Heart left ventricle (tissue), 16 donors: ENCODE data around the gene CD9. TPM values are rescaled to one million over a fixed set of nuclear protein-coding genes. Genes with fewer than 3 reads are reported as not detected.

Source experiments
- ATAC-seq, 4 donors: fragments of 200-7000 bp; cut with Tn5 transposase; one replicate each; pipeline ENCODE4 v1.9.1; 2020 to 2022; ENCODE audit warnings: moderate library complexity in 4 of 4, mild to moderate bottlenecking in 3 of 4, moderate number of reproducible peaks in 1 of 4
- DNase-seq, 5 donors: peaks; one replicate each; pipeline ENCODE4 v3.0.0-alpha.2; 2020
- H3K27ac ChIP-seq, 12 donors: fragments of 200-600 bp; sonication (generic) in 4 of 12; one replicate each; pipeline versions ENCODE4 v1.5.0 to v1.8.0; 2016 to 2022; ENCODE audit warnings: mild to moderate bottlenecking in 2 of 12
- H3K27me3 ChIP-seq, 9 donors: fragments of 200-600 bp; sonication (generic) in 2 of 9; one replicate each; pipeline versions ENCODE4 v1.5.1 to v1.8.0; 2016 to 2022; ENCODE audit warnings: mild to moderate bottlenecking in 3 of 9
- H3K36me3 ChIP-seq, 9 donors: fragments of 200-600 bp; sonication (generic) in 2 of 9; one replicate each; pipeline versions ENCODE4 v1.5.0 to v1.8.0; 2018 to 2022; ENCODE audit warnings: mild to moderate bottlenecking in 2 of 9
- H3K4me1 ChIP-seq, 12 donors: fragments of 200-600 bp; sonication (generic) in 4 of 12; one replicate each; pipeline versions ENCODE4 v1.5.0 to v1.8.0; 2016 to 2022; ENCODE audit warnings: mild to moderate bottlenecking in 3 of 12
- H3K4me3 ChIP-seq, 12 donors: fragments of 200-600 bp; sonication (generic) in 4 of 12; one replicate each; pipeline versions ENCODE4 v1.5.0 to v1.8.0; 2017 to 2022; ENCODE audit warnings: mild to moderate bottlenecking in 9 of 12, moderate library complexity in 4 of 12
- H3K9me3 ChIP-seq, 12 donors: fragments of 200-600 bp; sonication (generic) in 4 of 12; one replicate each; pipeline versions ENCODE4 v1.5.0 to v1.8.0; 2016 to 2022; ENCODE audit warnings: mild to moderate bottlenecking in 1 of 12
- CTCF ChIP-seq, 12 donors: fragments of 200-600 bp; sonication (generic) in 4 of 12; IDR thresholded peaks; one replicate each; pipeline versions ENCODE4 v1.5.0 to v1.8.0; 2018 to 2022; ENCODE audit warnings: antibody characterized with exemption in 12 of 12, mild to moderate bottlenecking in 5 of 12
- POLR2A ChIP-seq, 2 donors: fragments of 450-650 bp; IDR thresholded peaks; one replicate each; pipeline ENCODE4 v1.6.1; 2017; ENCODE audit warnings: antibody characterized with exemption in 2 of 2, mild to moderate bottlenecking in 2 of 2, moderate library complexity in 2 of 2
- WGBS, 4 donors: extraction: QIAGEN DNeasy Blood & Tissue Kit in 2 of 4; methylation state at CpG; one replicate each; pipeline versions ENCODE4 v1.1.5 to v1.1.7; 2013 to 2018; 5-methylcytosine and 5-hydroxymethylcytosine counted together
- intact Hi-C, 10 donors: fragments of 100-400 bp; cut with DNase I; formaldehyde crosslinking; loops; one replicate each; pipeline versions ENCODE4 v1.11.1 to v1.14.2; 2022
- polyA plus RNA-seq, 2 donors: library from polyadenylated mRNA; stranded (reverse); fragments of 200-250 nt; gene quantifications; one replicate each; pipeline ENCODE4 v1.2.3, GENCODE V29; 2013
- total RNA-seq, 9 donors: library from RNA; depleted of rRNA in 2 of 9; stranded (reverse); fragments of >200 nt in 2 of 9; fragmentation: NEBNext Ultra II Directional in 3 of 9; extraction: Animal tissue kit (Norgen Biotek cat#: 25700) in 3 of 9; gene quantifications; one replicate each; pipeline versions ENCODE4 v1.1.0 to v1.2.4, GENCODE V29; 2016 to 2023
- donor health status: ischemic (EF 13 %, LVEDD 7.1; RV severe dilation, severe dysfunction).
- donor health status: healthy with polysubstance abuse.
- donor health status: DM: no; HTN: yes; CAD: no.
- donor health status: DM: no; HTN: no; CAD: no.
- donor health status: ischemic (EF 25% LVEDD 6.9; RV normal size, moderate dysfunction).
- donor health status: ischemic (EF 25% LVEDD 5.7; RV mildly dilated, moderate dysfunction).
- donor health status: healthy.
- donor health status: DM: yes; HTN: yes; CAD: no.
- donor health status: ischemic (EF 35%, LVEDD 5.7; RV mildly dilated, moderate dysfunction).
- donor health status: nonischemic (EF 11% LVEDD 7.7; RV severe dilation, severe dysfunction).
- donor health status: DM: yes; HTN: yes; CAD: no.
- donor health status: PGD.
- donor health status: ischemic (EF 29% LVEDD 5.4; RV normal size, mild dysfunction).
- donor health status: nonischemic (EF 23%, LVEDD 6.1; RV moderate dilation, normal function).

The CD9 gene
- total and polyA plus RNA-seq, 11 donors: 29.9 to 96.1 (median 56.4) TPM

- Histone ChIP-seq H3K36me3 (no peaks in the 10 kb centered on the region), H3K9me3 (no peaks in the 10 kb centered on the region), H3K27me3 (no peaks in the 10 kb centered on the region), H3K4me3 (no peak overlapping the region), H3K4me1 (peaks cover 0 to 4% (median 0%) of the 10 kb centered on the region in 12 donors), H3K27ac (no peak overlapping the region)
- DNase-seq (peak in 1 of 5 donors; percentile 5), ATAC-seq (no peak)
- TF ChIP-seq POLR2A (IDR thresholded peaks at IDR 0.05): no peak
- no peak for TF ChIP-seq CTCF (IDR thresholded peaks at IDR 0.05)
- intact Hi-C loops: no loop called here
- 91 to 97% (median 94%) methylated on average over 2 of the region's 2 CpGs for WGBS, 4 donors
Observed at GRCh38 chr12:6265038-6265405, 64.8 kb downstream of the CD9 start.

GRCh38 chr12:6266541-6266966, 66.4 kb downstream of the CD9 start:
- DNase-seq: no peak
- Histone ChIP-seq H3K9me3 (no peaks in the 10 kb centered on the region), H3K4me1 (peaks cover 0 to 4% (median 0%) of the 10 kb centered on the region in 12 donors), H3K36me3 (no peaks in the 10 kb centered on the region), H3K27ac (no peak overlapping the region), H3K27me3 (no peaks in the 10 kb centered on the region), H3K4me3 (no peak overlapping the region)
- intact Hi-C loops: no loop called here
- WGBS, 4 donors: 91 to 95% (median 95%) methylated on average over 7 of the region's 7 CpGs
- TF ChIP-seq POLR2A (IDR thresholded peaks at IDR 0.05) (no peak), CTCF (IDR thresholded peaks at IDR 0.05) (no peak)
- no peak for ATAC-seq

- Histone ChIP-seq H3K27me3 (no peaks in the 10 kb centered on the region), H3K4me1 (peaks cover 0 to 4% (median 0%) of the 10 kb centered on the region in 12 donors), H3K36me3 (no peaks in the 10 kb centered on the region), H3K9me3 (no peaks in the 10 kb centered on the region), H3K4me3 (no peak overlapping the region), H3K27ac (no peak overlapping the region)
- DNase-seq: peak in 1 of 5 donors; percentile 32
- 80 to 84% (median 82%) methylated on average over 12 of the region's 12 CpGs for WGBS, 4 donors
- TF ChIP-seq POLR2A (IDR thresholded peaks at IDR 0.05) (no peak), CTCF (IDR thresholded peaks at IDR 0.05) (no peak)
- intact Hi-C loops: no loop called here
- no peak for ATAC-seq
Observed at GRCh38 chr12:6266971-6267721, 66.9 kb downstream of the CD9 start.

- WGBS, 4 donors: 75 to 82% (median 77%) methylated on average over 10 of the region's 10 CpGs
Observed at GRCh38 chr12:6268484-6269157, 68.4 kb downstream of the CD9 start.

More at GRCh38 chr12:6268484-6269157, 68.4 kb downstream of the CD9 start:
- peak in 2 of 4 donors; percentile 25 to 28 for ATAC-seq
- intact Hi-C loops: no loop called here
- peak in 1 of 5 donors; percentile 31 for DNase-seq
- H3K27ac ChIP-seq: no peak overlapping the region
- peaks cover 0 to 13% (median 4%) of the 10 kb centered on the region in 12 donors for H3K4me1 ChIP-seq
- no peaks in the 10 kb centered on the region for H3K36me3 ChIP-seq
- no peak overlapping the region for H3K4me3 ChIP-seq
- TF ChIP-seq POLR2A (IDR thresholded peaks at IDR 0.05) (no peak), CTCF (IDR thresholded peaks at IDR 0.05) (no peak)
- H3K9me3 ChIP-seq: no peaks in the 10 kb centered on the region
- H3K27me3 ChIP-seq: no peaks in the 10 kb centered on the region
